D721Med (cell line): ENCODE measurements around the gene TESPA1.

ENCODE experiments used
- DNase-seq: peaks from one replicate; pipeline ENCODE4 v3.0.0; 2011; ENCODE audit warnings: low spot score; ENCODE audit not compliant: insufficient read length
- FAIRE-seq: peaks from 2 replicates; lab custom pipeline; 2011; peaks lifted over from hg19 to GRCh38; lab: Jason Lieb, UNC
- TF ChIP-seq, protein P1 (sequence below): IDR thresholded peaks from 2 replicates; pipeline ENCODE4 v1.5.1; 2012; ENCODE audit warnings: mild to moderate bottlenecking, control low read depth; ENCODE audit not compliant: insufficient read depth; ENCODE audit errors: missing control alignments

The TESPA1 gene

DNA sequence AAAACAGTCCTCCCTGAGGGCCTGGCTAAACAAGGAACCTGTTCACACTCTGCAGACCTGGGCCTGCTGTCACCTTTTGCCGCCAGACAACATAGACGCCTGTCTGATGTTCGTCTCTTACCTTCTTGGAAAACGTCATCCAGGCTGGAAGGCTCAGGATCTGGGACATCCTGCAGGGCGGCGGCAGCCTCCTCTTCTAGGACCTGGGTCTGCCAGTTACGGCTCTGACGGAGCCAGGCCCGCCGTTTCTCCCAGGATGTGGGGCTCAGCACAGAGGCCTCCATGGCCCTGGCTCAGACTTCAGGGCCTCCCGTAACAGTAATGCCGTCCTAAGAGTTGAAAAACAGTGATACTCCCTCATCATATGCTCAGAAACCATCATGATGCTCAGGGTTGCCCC lies 10.3 kb downstream of the TESPA1 start:
- TF ChIP-seq, protein P1, sequence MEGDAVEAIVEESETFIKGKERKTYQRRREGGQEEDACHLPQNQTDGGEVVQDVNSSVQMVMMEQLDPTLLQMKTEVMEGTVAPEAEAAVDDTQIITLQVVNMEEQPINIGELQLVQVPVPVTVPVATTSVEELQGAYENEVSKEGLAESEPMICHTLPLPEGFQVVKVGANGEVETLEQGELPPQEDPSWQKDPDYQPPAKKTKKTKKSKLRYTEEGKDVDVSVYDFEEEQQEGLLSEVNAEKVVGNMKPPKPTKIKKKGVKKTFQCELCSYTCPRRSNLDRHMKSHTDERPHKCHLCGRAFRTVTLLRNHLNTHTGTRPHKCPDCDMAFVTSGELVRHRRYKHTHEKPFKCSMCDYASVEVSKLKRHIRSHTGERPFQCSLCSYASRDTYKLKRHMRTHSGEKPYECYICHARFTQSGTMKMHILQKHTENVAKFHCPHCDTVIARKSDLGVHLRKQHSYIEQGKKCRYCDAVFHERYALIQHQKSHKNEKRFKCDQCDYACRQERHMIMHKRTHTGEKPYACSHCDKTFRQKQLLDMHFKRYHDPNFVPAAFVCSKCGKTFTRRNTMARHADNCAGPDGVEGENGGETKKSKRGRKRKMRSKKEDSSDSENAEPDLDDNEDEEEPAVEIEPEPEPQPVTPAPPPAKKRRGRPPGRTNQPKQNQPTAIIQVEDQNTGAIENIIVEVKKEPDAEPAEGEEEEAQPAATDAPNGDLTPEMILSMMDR = no peak
- DNase-seq (no peak), FAIRE-seq (no peak)

- TF ChIP-seq, protein P1 = no peak
- no peak for FAIRE-seq
- DNase-seq = no peak
Measured at GRCh38 chr12:54973556-54973955, 11.0 kb downstream of the TESPA1 start.

GRCh38 chr12:54970741-54971140 lies 13.8 kb downstream of the TESPA1 start:
- TF ChIP-seq, protein P1 = no peak
- FAIRE-seq (no peak), DNase-seq (no peak)

DNA sequence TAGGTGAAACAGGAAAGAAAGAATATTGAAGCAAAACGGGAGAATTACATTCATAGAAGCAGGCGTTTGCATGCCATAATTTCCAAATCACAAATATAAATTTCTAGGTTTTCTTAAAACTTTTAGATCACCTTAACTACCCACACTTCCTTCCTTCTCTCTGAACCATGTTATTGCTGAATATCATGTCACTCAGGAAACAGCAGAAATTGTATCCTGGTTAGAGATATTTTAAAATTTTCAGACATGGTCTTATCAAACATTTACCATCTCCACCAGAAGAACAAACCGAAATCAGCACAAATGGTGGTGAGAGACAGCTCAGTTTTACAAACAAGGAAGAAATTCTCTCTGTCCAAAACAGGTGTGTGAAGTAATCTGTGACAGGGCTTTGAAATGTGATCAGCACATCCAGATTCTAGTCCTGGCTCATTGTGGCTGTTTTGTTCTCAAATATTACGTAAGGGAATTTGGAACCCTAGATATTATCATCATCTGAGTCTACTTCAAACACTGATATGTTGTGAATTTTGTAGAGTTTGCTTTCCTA lies 16.3 kb downstream of the TESPA1 start:
- DNase-seq = no peak
- TF ChIP-seq, protein P1 = no peak
- no peak for FAIRE-seq

DNA sequence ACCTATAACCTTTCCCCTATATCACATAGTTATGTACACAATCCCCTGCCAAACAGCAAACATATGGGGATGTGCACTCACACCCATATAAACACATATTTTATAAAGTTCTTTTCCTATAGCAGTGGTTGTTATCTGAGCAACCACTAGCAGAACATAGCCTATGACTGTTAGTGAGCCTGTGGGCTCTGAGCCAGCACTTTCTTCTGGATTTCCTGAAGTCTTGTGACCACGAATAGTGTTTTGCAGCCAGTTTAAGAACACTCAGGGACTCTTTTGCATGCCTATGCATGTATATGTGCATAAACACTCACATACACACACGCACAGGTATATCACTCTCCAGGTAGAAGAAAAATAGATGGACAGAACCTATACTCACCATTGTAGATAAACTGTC lies 17.1 kb downstream of the TESPA1 start:
- no peak for DNase-seq
- no peak for FAIRE-seq
- TF ChIP-seq, protein P1 = no peak

DNA sequence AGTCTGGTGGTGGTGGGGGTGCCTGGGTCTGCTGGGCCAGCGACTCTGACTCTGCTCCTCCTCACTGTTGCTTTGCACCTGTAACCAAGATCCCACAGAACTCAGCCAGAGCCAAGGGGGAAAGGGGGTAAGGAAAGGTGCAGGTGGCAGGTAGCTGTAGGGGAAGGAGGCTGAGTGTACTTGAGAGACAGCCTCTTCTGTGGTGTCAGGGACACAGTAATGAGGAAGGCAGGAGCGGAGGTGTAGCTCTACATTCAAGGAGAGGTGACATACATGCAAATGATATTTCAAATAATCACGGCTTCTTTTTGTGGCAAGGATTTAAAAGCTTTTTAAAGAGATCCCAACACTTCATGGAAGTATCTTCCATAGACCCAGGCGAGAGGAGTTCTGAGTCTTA lies 23.4 kb downstream of the TESPA1 start:
- DNase-seq = no peak
- FAIRE-seq = no peak
- TF ChIP-seq, protein P1 = no peak

DNA sequence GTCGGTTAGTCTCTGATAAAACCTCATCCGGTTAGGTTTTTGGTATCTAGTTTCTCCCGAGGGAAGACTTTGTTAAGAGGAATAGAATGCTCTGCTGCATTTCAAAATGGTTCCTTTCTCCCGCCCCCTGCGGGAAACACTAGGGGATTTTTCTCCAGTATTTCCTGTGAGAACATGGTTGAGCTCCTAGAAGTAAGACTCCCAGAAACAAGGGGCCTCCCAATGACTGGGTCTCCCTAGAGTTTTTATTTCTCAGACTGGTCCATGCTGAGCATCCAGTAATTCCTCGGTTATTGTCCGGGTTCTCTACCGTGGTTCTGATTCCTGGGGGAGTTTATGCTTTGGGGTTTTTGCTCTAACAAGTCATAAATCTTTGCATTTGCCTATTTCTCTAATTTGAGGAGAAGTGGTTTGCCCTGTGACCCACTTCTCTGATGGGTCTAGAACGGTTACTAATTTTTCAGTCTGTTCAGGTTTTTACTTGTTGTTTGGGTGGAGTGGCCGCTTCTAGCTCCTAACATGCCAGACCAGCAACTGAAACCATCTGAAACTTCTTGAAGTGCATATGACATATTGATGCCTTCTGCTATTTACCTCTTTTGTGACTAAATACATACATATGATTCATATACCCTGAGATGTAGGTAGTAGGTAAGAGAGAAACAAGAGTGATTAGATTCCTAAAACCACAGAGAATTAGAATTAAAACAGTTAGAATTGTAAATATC lies 25.1 kb downstream of the TESPA1 start:
- DNase-seq (no peak), FAIRE-seq (no peak)
- TF ChIP-seq, protein P1 = no peak
